ENCODE measurements around the gene CHRNB4.

DNA sequence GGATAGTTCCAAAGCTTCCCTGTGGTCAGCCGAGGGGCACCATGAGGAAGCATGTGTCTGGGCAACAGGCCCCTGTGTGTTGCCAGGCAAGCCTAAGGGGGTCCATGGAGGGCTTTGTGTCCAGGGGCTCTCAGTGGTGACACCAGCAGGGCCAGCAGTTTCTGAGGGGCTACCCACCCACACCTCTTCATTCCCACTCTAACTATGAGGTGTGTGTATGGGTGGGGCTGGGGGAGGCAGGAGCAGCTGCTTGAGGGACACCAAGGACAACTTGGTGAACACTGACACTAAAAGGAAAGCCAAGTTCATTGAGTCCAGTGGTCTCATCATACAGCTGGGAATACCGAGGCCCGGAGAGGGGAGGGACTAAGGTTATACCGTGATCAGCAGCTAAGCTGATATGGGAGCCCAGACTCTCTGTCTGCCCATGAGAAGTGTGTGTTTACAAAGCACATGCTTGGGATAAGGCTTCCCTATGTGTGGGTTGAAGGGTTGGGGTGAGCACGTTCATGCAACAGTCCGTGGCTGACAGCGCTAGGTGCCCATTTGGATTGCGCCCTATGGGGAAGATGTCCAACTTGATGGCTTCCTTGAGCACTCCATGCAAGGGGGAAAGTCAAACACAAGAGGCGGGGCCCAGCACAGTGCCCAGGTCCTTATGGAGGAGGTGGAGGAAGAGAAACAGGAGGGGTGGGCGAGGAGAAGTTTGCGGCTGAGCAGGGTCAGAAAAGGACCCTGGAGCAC, 34.8 kb upstream of the CHRNB4 start:
- TF ChIP-seq, protein P1, sequence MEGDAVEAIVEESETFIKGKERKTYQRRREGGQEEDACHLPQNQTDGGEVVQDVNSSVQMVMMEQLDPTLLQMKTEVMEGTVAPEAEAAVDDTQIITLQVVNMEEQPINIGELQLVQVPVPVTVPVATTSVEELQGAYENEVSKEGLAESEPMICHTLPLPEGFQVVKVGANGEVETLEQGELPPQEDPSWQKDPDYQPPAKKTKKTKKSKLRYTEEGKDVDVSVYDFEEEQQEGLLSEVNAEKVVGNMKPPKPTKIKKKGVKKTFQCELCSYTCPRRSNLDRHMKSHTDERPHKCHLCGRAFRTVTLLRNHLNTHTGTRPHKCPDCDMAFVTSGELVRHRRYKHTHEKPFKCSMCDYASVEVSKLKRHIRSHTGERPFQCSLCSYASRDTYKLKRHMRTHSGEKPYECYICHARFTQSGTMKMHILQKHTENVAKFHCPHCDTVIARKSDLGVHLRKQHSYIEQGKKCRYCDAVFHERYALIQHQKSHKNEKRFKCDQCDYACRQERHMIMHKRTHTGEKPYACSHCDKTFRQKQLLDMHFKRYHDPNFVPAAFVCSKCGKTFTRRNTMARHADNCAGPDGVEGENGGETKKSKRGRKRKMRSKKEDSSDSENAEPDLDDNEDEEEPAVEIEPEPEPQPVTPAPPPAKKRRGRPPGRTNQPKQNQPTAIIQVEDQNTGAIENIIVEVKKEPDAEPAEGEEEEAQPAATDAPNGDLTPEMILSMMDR (conservative IDR thresholded peaks at IDR 0.05 in 1 of 2, IDR thresholded peaks at IDR 0.05 in 1 of 2; ENCODE audit: extremely low read depth in 1 of 2, insufficient read depth in 1 of 2, low read depth in 1 of 2, low read length in 2 of 2) = no peak
- TF ChIP-seq EZH2 (IDR thresholded peaks at IDR 0.05; ENCODE audit: borderline replicate concordance, low read length) = no peak

Measured in mammary epithelial cell (primary cell).